K562 (cell line): ENCODE measurements around the gene CRLF3. TPM values are rescaled to one million over a fixed set of nuclear protein-coding genes. Genes with fewer than 3 reads are reported as not detected.

Source experiments
- ATF4 ChIP-seq: fragments of 450-650 bp; formaldehyde crosslinking; IDR thresholded peaks from 2 replicates; pipeline ENCODE4 v1.4.0; 2022; ENCODE audit warnings: mild to moderate bottlenecking, moderate library complexity
- CHD2 ChIP-seq: IDR thresholded peaks from 2 replicates; pipeline ENCODE4 v1.6.1; 2011; ENCODE audit warnings: low read depth, low read length
- E2F8 ChIP-seq: fragments of 450-650 bp; IDR thresholded peaks from 2 replicates; pipeline ENCODE4 v1.7.1; 2018; ENCODE audit warnings: mild to moderate bottlenecking, low read depth; ENCODE audit not compliant: partially characterized antibody
- ELK1 ChIP-seq: sonication (generic); formaldehyde crosslinking; IDR thresholded peaks from 2 replicates; pipeline ENCODE4 v1.8.1; 2022; ENCODE audit warnings: missing genetic modification reagents
- FOXK2 ChIP-seq, 2 experiments: fragments of 450-650 bp; IDR thresholded peaks in 1 of 2; conservative IDR thresholded peaks in 1 of 2; 2 replicates each; pipeline ENCODE4 v1.6.1; 2016; ENCODE audit warnings: low read depth in 2 of 2, mild to moderate bottlenecking in 1 of 2
- HCFC1 ChIP-seq: IDR thresholded peaks from 2 replicates; pipeline ENCODE4 v1.6.1; 2012; ENCODE audit warnings: low read depth, low read length, improper control_type of control experiment
- HDAC6 ChIP-seq: IDR thresholded peaks from 2 replicates; pipeline ENCODE4 v1.6.1; 2012; ENCODE audit warnings: low read depth, mild to moderate bottlenecking, control low read depth, inconsistent platforms, low read length, moderate library complexity
- KDM2B ChIP-seq: fragments of 250-450 bp; sonication (Bioruptor Pico); IDR thresholded peaks from 2 replicates; pipeline ENCODE4 v1.8.0; 2021; ENCODE audit warnings: mild to moderate bottlenecking, moderate library complexity
- L3MBTL2 ChIP-seq: fragments of 450-650 bp; IDR thresholded peaks from 2 replicates; pipeline ENCODE4 v1.6.1; 2016; ENCODE audit warnings: mild to moderate bottlenecking, moderate library complexity
- MCM7 ChIP-seq, 2 experiments: fragments of 450-650 bp; IDR thresholded peaks; 2 replicates each; pipeline ENCODE4 v1.6.1; 2016 to 2018
- NR4A1 ChIP-seq, 2 experiments: fragments of 250-450 bp in 1 of 2; fragments of 450-650 bp in 1 of 2; sonication (Bioruptor Pico) in 1 of 2; IDR thresholded peaks; 2 replicates each; pipeline versions ENCODE4 v1.4.0 to v1.6.1; 2016 to 2020; ENCODE audit warnings: mild to moderate bottlenecking in 2 of 2, missing compliant biosample characterization in 1 of 2, missing genetic modification characterization in 1 of 2, moderate library complexity in 1 of 2
- POLR2AphosphoS2 ChIP-seq: IDR thresholded peaks from 2 replicates; pipeline ENCODE4 v1.6.1; 2012; ENCODE audit warnings: low read length, improper control_type of control experiment
- RBM15 ChIP-seq: fragments of 200-400 bp; formaldehyde crosslinking; IDR thresholded peaks from 2 replicates; pipeline ENCODE4 v1.6.1; 2018; ENCODE audit warnings: mild to moderate bottlenecking, low read length, moderate library complexity; ENCODE audit not compliant: insufficient read depth
- ZNF133 ChIP-seq: fragments of 250-450 bp; sonication (Bioruptor Pico); IDR thresholded peaks from 2 replicates; pipeline ENCODE4 v1.4.0; 2020; ENCODE audit warnings: mild to moderate bottlenecking
- ZNF592 ChIP-seq: fragments of 450-650 bp; IDR thresholded peaks from 2 replicates; pipeline ENCODE4 v1.6.1; 2017; ENCODE audit warnings: antibody characterized with exemption, mild to moderate bottlenecking
- ZNF740 ChIP-seq, 3 experiments: fragments of 200-800 bp in 1 of 3; sonication (Bioruptor generic) in 1 of 3; sonication (generic) in 1 of 3; formaldehyde crosslinking in 1 of 3; IDR thresholded peaks; 2 replicates each; pipeline versions ENCODE4 v1.6.1 to v1.8.0; 2016 to 2022; ENCODE audit warnings: mild to moderate bottlenecking in 2 of 3, missing compliant biosample characterization in 2 of 3, missing genetic modification characterization in 2 of 3, missing genetic modification reagents in 1 of 3
- ZNF79 ChIP-seq: fragments of 250-450 bp; sonication (Bioruptor Pico); IDR thresholded peaks from 2 replicates; pipeline ENCODE4 v1.4.0; 2020; ENCODE audit warnings: low read depth, mild to moderate bottlenecking, moderate library complexity
- polyA plus RNA-seq, 8 experiments: library from polyadenylated mRNA; depleted of rRNA in 4 of 8; stranded (reverse) in 5 of 8; unstranded in 3 of 8; fragments of >200 nt; fragmentation: Nextera tagmentation in 2 of 8; fragmentation: Illumina TruSeq in 1 of 8; extraction: Ambion mirVana in 2 of 8; extraction: Trizol in 1 of 8; gene quantifications; 2 replicates each; pipeline versions ENCODE4 v1.2.1 to v1.2.3, GENCODE V29; 2011 to 2014; ENCODE audit warnings: inconsistent platforms in 1 of 8, missing spikeins in 1 of 8
- total RNA-seq, 7 experiments: library from RNA; depleted of rRNA in 6 of 7; stranded (reverse); fragments of >200 nt in 6 of 7; fragmentation: Illumina TruSeq in 2 of 7; extraction: Trizol in 2 of 7; gene quantifications; 2 replicates each; pipeline versions ENCODE4 v1.2.1 to v1.2.3, GENCODE V29; 2011 to 2021; ENCODE audit warnings: low replicate concordance in 1 of 7

CRLF3 gene
- total and polyA plus RNA-seq, 9 of the 15 experiments (the other 6 are each of a cell fraction or from before 2014, with no cell fraction given), result 13.2 to 55.9 (median 29.8) TPM

- no peak for TF ChIP-seq FOXK2 (conservative IDR thresholded peaks at IDR 0.05 in 1 of 2, IDR thresholded peaks at IDR 0.05 in 1 of 2; ENCODE audit: low read depth in 2 of 2)
- no peak for TF ChIP-seq HCFC1
- no peak for TF ChIP-seq RBM15
- TF ChIP-seq NR4A1 (CRISPR knock-in tag; IDR thresholded peaks at IDR 0.05), result no peak
- no peak for TF ChIP-seq NR4A1 (tag; IDR thresholded peaks at IDR 0.05)
- TF ChIP-seq ATF4 (CRISPR knock-in tag), result no peak
- TF ChIP-seq L3MBTL2, result peak; percentile 9; the same call in 1 of the 2 replicates
- no peak for TF ChIP-seq CHD2
- no peak for TF ChIP-seq MCM7 (IDR thresholded peaks at IDR 0.05)
- TF ChIP-seq E2F8, result no peak
- no peak for TF ChIP-seq ZNF133 (CRISPR knock-in tag)
- TF ChIP-seq ZNF740 (CRISPR knock-in tag; IDR thresholded peaks at IDR 0.05), result no peak
- TF ChIP-seq ZNF740 (tag; IDR thresholded peaks at IDR 0.05), result no peak
- TF ChIP-seq ZNF592, result peak; percentile 64; the same call in 1 of the 2 replicates
- TF ChIP-seq HDAC6, result no peak
- TF ChIP-seq ZNF79, result no peak
- no peak for TF ChIP-seq ELK1 (CRISPR knock-in tag)
- TF ChIP-seq KDM2B, result no peak
- no peak for TF ChIP-seq POLR2AphosphoS2
These were observed 6.8 kb upstream of the CRLF3 start (continued) for GRCh38 chr17:30831257-30831656.
